CD4-positive, alpha-beta T cell treated with Interleukin-4 for 4 hours (primary cell): ENCODE results near the gene ABCD1.
"Not testable (repeated sequence)": the region's sequence is repeated elsewhere in the genome, so short reads cannot be mapped to it uniquely, and the experiment has no call there.

Source experiments
- DNase-seq: peaks from one replicate; pipeline ENCODE4 v3.0.0-alpha.2; 2020

The ABCD1 gene

GRCh38 chrX:153724252-153725038, at the start of gene ABCD1, which contains the start of gene BCAP31:
ABCD1 (plus strand) TSS chrX:153724856; CDS start chrX:153725267, 411 bp downstream.
BCAP31 (minus strand) TSS chrX:153724387; CDS start chrX:153723244, 1,143 bp downstream.
- DNase-seq, result peak; percentile 87

DNA sequence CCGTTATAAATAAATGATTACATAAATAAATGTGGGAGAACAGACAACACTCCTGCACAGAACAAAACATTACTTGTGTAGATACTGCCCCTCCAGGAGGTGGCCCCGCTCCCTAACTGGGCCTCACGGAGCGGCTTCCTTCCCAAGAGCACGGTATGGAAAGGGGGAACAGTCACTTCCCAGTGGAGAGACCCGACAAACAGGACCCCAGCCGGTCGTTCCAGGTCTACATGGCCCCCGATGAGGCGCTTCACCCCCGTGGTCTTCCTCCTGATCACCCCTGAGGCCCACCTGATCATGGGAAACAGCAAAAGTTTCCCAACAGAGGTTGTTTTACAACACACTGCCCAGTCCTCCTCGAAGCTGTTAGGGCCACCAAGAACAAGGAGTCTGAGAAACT, 43.5 kb upstream of the ABCD1 start:
- no peak for DNase-seq

GRCh38 chrX:153683486-153683885, 41.2 kb upstream of the ABCD1 start:
- not testable (repeated sequence) for DNase-seq

DNA sequence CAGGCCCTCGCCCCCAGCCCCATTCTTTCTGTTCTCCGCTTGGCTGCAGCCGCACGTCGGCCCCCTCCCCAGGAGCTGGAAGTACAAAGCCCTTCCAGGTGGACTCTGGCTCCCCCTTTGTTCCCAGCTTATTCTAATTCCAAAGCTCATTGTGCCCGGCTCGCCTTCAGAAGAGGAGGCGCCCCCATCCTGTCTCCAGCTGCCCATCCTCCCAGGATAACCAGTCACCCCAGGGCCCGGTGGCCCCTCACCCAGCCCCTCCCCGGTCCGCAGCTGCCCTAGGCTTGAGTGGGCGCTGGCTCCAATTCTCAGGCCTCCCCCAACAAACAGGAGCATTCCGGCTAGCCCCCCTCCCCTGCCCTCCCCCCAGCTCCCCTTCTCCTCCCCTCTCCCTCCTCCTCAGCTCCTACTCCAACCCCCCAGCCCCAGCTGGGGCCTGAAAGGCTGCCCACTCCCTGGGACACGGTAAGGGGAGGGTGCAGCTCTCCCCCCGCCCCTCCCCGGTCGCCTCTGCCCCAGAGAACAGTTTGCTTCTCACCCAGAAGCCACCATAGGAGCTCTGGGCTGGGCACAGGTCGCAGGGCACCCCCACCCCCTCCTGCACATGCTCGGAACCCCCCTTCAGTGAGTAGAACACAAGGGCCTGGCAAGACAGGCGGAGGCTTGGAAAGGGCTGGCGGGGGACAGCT, 40.0 kb upstream of the ABCD1 start:
- no peak for DNase-seq

DNA sequence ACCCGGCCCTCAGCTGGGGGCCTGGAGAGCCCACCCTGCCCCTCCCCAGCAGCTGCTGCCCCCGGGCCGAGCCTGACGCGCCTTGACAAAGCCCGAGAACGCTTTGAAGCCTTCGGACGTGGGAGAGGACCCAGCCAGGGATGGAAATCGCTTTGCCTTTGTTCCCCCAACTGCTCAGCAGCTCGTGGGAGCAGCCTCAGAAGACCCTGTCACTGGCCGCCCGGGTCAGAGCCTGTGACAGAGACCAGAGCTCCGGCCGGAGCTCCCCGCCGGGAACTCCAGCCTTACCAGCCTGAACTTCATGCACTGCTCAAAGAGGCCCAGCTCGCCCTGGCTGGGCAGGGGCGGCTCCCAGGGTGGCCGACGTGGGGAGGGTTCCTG, 39.5 kb upstream of the ABCD1 start:
- no peak for DNase-seq

- no peak for DNase-seq
These were observed 38.6 kb upstream of the ABCD1 start for GRCh38 chrX:153685751-153686696.

DNA sequence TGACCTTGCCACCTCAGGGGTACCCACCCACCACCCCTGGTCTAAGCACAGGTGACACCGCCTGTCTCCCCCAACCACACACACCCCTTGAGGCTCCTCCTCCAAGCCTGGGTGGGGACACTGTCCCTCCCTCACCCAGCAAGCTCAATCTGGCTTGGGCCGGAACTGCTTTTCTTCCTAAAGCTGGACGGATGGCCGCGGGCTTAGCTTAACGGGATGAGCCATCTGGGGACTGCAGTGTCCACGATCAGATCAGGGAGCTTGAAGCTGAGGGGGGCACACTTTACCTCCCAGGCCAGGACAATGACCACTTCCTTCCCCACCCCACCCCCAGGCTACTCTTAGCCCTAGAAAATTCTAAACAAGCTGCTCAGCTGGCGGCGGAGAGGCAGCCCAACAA, 37.9 kb upstream of the ABCD1 start:
- no peak for DNase-seq

GRCh38 chrX:153687121-153688039, 37.3 kb upstream of the ABCD1 start, which contains the start of gene SLC6A8:
SLC6A8 (plus strand) TSS chrX:153687926; CDS start chrX:153688575, 649 bp downstream.
- peak; percentile 15 for DNase-seq

DNA sequence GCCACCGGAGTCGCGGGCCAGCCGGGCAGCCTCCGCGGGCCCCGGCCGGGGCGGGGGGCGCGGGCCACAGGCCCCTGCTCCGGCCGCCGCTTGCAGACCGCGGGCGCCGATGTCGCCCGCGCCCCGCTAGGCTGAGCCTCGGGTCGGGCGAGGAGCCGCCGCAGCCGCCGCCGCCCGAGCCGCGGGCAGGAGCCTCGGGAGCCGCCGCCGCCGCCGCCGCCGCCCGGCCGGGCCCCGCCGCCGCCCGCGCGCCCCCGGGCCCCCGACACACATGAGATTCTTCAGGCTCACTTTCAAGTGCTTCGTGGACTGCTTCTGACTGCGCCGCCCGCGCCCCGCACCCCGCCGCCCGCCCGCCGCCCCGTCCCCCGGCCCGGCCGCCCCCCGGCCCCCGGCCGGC, 36.6 kb upstream of the ABCD1 start:
- no peak for DNase-seq

DNA sequence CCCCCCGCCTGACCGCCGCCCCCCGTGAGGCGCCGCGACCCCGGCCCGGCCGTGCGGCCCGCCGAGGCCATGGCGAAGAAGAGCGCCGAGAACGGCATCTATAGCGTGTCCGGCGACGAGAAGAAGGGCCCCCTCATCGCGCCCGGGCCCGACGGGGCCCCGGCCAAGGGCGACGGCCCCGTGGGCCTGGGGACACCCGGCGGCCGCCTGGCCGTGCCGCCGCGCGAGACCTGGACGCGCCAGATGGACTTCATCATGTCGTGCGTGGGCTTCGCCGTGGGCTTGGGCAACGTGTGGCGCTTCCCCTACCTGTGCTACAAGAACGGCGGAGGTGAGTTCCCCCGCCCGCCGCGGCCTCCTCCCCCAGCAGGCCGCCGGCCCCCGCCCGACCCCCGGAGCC, 36.1 kb upstream of the ABCD1 start:
- no peak for DNase-seq

GRCh38 chrX:153688911-153689590, 35.6 kb upstream of the ABCD1 start:
- DNase-seq, result no peak

DNA sequence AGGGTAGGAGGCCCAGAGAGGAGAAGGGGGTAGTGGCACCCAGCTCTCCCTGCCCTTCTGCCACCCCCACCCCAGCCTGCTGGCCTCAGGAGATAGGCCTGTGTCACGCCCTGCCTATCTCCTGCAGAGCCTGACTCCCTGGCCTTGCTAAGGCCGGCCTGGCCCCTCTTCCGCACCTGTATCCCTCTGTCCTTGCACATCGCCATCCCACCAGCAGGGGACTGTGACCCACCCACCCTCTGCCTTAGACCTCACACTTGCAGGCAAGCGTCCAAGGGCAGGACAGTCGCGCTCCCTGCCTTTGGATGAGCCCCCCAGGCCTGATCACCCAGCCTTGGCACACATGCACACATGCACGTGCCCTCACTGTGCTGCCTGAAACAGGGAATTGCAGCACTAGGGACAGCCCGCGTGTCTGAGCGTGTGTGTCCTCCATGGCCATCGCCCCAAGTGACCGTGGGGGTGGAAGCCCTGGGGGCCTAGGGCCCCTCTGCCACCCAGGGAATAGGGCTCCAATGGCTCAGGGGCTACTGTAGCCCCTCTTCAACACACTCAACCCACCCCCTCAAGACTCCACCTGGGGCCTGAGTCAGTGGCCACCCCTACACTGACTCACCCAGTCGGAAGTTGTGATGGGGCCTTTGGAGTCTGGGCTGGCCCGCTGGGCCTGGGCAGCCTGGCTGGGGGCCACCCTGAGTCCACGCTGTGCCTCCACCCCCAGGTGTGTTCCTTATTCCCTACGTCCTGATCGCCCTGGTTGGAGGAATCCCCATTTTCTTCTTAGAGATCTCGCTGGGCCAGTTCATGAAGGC, 34.8 kb upstream of the ABCD1 start:
- no peak for DNase-seq

DNA sequence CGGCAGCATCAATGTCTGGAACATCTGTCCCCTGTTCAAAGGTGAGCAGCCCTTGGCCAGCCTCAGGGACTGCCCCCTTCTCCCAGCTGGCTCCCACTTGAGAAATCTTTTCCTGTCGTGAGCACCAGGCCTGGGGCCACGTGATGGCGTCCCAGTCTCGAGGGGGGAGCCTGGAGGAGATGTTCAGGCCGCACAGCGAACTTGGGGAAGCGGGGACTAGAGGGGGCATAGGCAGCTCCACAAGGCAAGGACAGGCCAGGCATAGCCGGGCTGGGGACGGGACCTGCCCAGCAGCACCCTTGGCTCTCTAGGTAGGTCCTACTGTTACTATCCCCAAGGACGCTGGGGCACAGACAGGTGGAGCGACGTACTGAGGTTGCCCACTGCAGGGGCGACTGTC, 34.2 kb upstream of the ABCD1 start:
- no peak for DNase-seq

DNA sequence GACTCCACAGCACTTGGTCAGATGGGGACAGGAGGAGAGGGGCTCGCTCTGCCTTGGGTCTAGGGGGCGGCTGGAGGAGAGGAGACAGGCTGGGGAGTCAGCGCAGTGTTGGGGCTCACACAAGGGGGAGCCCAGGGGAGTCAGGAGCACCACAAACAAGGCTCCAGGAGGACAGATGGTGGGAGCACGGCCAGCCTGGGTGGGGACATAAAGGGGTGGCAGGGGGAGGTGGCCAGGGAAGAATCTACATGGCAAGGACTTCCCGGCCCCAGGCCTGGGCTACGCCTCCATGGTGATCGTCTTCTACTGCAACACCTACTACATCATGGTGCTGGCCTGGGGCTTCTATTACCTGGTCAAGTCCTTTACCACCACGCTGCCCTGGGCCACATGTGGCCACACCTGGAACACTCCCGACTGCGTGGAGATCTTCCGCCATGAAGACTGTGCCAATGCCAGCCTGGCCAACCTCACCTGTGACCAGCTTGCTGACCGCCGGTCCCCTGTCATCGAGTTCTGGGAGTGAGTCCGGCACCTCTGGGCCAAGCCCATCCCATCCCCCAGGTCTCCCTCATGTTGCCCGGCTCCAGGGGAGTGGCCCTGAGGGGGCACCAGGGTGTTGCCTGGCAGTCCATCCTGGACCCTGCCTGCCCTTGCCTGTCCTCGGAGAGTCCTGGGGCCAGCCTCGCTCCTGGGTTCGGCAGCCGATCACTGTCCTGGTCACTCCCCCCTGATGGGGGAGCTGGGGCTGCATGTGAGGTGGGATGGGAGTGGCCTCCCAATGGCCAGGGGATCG, 33.4 kb upstream of the ABCD1 start:
- not testable (repeated sequence) for DNase-seq

DNA sequence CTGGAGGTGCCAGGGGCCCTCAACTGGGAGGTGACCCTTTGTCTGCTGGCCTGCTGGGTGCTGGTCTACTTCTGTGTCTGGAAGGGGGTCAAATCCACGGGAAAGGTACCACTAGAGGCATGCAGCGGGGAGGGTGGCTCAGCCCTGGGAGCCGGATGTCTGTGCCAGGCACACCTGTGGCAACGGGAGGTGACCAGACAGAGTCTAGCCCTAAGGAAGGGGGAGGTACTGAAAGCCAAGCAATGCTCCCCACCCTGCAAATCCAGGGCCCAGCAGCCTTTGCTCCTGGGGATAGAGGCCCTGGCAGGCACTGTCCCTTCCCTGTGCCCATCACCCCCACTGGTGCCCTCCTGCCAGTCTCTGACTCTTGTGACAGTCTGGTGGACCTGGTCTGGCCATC, 32.7 kb upstream of the ABCD1 start:
- no peak for DNase-seq

DNA sequence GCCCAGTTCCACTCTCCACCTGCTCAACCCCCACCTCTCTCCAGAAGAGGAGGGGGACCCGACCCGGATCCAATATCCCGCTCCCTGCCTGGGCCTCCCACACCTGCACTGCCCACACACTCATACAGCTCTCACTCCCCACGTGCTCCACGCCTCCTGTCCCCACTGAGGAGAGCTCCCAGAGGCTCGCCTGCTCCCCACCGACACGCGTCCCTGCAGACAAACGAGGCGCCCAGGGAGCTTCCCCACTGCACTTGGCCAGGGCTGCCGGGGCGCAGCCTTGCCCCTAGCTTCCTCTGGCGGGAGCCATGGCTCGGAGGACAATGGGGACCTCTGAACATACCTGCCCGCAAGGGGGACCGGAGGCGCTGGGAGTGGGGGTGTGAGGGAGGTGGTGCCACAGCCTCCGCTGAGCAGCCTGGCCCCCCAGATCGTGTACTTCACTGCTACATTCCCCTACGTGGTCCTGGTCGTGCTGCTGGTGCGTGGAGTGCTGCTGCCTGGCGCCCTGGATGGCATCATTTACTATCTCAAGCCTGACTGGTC, 32.0 kb upstream of the ABCD1 start:
- no peak for DNase-seq

- DNase-seq, result no peak
These were observed 31.2 kb upstream of the ABCD1 start for GRCh38 chrX:153693216-153694086.

GRCh38 chrX:153694256-153694655, 30.4 kb upstream of the ABCD1 start:
- not testable (repeated sequence) for DNase-seq
